NCI-H446 treated with DMSO at 0.1 percent for 48 hours (cell line): Measurements from ENCODE around the gene TTLL3.
"Not testable (repeated sequence)": the region's sequence is repeated elsewhere in the genome, so short reads cannot be mapped to it uniquely, and the experiment has no call there.

Source experiments
- DNase-seq: peaks from one replicate; lab custom pipeline; 2025; lab: John Stamatoyannopoulos, UW

The TTLL3 gene

GRCh38 chr3:9872067-9872466 lies 62.0 kb downstream of the TTLL3 start:
- not testable (repeated sequence) for DNase-seq

- no peak for DNase-seq
Measured at GRCh38 chr3:9875448-9875847, 65.4 kb downstream of the TTLL3 start.

GRCh38 chr3:9876255-9876654 lies 66.2 kb downstream of the TTLL3 start:
- DNase-seq: not testable (repeated sequence)

- DNase-seq: no peak
Measured at GRCh38 chr3:9876991-9877390, 66.9 kb downstream of the TTLL3 start.

- DNase-seq: no peak
Measured at GRCh38 chr3:9878700-9879099, 68.6 kb downstream of the TTLL3 start.

- DNase-seq: no peak
Measured at GRCh38 chr3:9879830-9880549, 69.9 kb downstream of the TTLL3 start, which contains the start of gene CIDEC. Gene CIDEC (minus strand): TSS chr3:9880253. CDS start chr3:9878486, 1,767 bp downstream.

- no peak for DNase-seq
Measured at GRCh38 chr3:9881441-9881840, 71.4 kb downstream of the TTLL3 start.

GRCh38 chr3:9883706-9884554 lies 73.9 kb downstream of the TTLL3 start:
- no peak for DNase-seq

- DNase-seq: no peak
Measured at GRCh38 chr3:9884555-9885165, 74.6 kb downstream of the TTLL3 start.
